Femur (tissue), 1 donor: ENCODE results near the gene RNU1-3.

Experiments used
- DNase-seq: peaks from one replicate; pipeline ENCODE4 v3.0.0-alpha.2; 2017

Gene RNU1-3

DNA sequence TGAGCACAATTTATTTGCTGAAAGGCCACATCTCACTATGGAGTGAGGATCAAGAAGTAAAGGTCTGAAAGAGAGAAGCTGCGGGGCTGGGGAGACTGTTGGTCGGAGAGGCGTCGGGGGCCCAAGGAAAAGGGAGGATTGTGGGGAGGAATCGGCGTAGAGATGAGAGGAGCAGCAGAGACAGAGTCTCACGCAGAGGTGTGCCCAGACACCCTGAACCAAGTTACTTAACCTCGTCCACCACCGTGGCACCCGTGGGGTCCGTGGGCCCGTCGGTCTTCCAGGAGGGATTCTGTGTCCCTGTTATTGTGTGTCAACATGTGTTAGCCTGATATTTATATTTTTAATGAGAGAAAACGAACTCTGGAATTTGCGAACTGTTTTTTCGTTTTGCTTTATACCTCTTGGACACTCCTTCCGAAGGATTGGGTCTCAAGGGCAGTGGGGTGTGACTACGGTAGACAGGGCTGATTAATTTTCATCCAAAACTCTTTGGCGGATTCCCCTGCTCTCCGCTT is 49.6 kb downstream of the RNU1-3 start:
- peak; percentile 17 for DNase-seq
